Osteoblast (primary cell): ENCODE results near the gene ATP7A. TPM values are rescaled to one million over a fixed set of nuclear protein-coding genes. Genes with fewer than 3 reads are reported as not detected.
"Not testable (repeated sequence)": the region's sequence is repeated elsewhere in the genome, so short reads cannot be mapped to it uniquely, and the experiment has no call there.

ENCODE experiments used
- DNase-seq: peaks from one replicate; pipeline ENCODE4 v3.0.0; 2011; ENCODE audit warnings: low spot score, mixed read lengths; ENCODE audit not compliant: insufficient read length; ENCODE audit errors: missing footprints
- H2AFZ ChIP-seq: 2 replicates; pipeline ENCODE4 v1.6.0; 2011; ENCODE audit warnings: mild to moderate bottlenecking, low read length
- H3K27ac ChIP-seq: 2 replicates; pipeline ENCODE4 v1.5.1; 2011; ENCODE audit warnings: mild to moderate bottlenecking, low read depth, low read length, moderate library complexity
- H3K27me3 ChIP-seq: 2 replicates; pipeline ENCODE4 v1.6.0; 2012; ENCODE audit warnings: mild to moderate bottlenecking, control low read depth, inconsistent platforms, low read length, moderate library complexity; ENCODE audit not compliant: insufficient read depth
- H3K36me3 ChIP-seq: 2 replicates; pipeline ENCODE4 v1.5.1; 2011; ENCODE audit warnings: mild to moderate bottlenecking, low read length, control low read depth, moderate library complexity; ENCODE audit not compliant: insufficient read depth
- H3K4me1 ChIP-seq: 2 replicates; pipeline ENCODE4 v1.5.1; 2011; ENCODE audit warnings: mild to moderate bottlenecking, low read length, control low read depth, moderate library complexity; ENCODE audit not compliant: insufficient read depth
- H3K4me2 ChIP-seq: 2 replicates; pipeline ENCODE4 v1.6.0; 2011; ENCODE audit warnings: mild to moderate bottlenecking, low read length; ENCODE audit not compliant: insufficient read depth
- H3K4me3 ChIP-seq: fragments of 200-600 bp; sonication (generic); 3 replicates; pipeline ENCODE4 v1.5.1; 2012; ENCODE audit warnings: mild to moderate bottlenecking, low read length, inconsistent platforms; ENCODE audit not compliant: insufficient read depth
- H3K79me2 ChIP-seq: 2 replicates; pipeline ENCODE4 v1.6.0; 2012; ENCODE audit warnings: mild to moderate bottlenecking, low read length, control low read depth, inconsistent platforms; ENCODE audit not compliant: insufficient read depth
- H3K9me3 ChIP-seq: 2 replicates; pipeline ENCODE4 v1.5.1; 2011; ENCODE audit warnings: low read depth, low read length, control low read depth
- H4K20me1 ChIP-seq: 2 replicates; pipeline ENCODE4 v1.6.0; 2012; ENCODE audit warnings: mild to moderate bottlenecking, low read length, control low read depth; ENCODE audit not compliant: insufficient read depth
- CTCF ChIP-seq: IDR thresholded peaks from 2 replicates; pipeline ENCODE4 v1.5.1; 2011; ENCODE audit warnings: mild to moderate bottlenecking, low read depth, low read length, moderate library complexity; ENCODE audit errors: extremely low read depth
- total RNA-seq: library from RNA; depleted of rRNA; stranded (reverse); fragments of >200 nt; gene quantifications from 2 replicates; pipeline ENCODE4 v1.2.3, GENCODE V29; 2012

ATP7A gene
- total RNA-seq, 1 donor, result 16.6 TPM

- peak; percentile 42 for DNase-seq
- peaks cover 3% of the 10 kb centered on the region for H4K20me1 ChIP-seq
- H3K27me3 ChIP-seq, result no peaks in the 10 kb centered on the region
Observed at GRCh38 chrX:77900688-77901087, 9.8 kb upstream of the ATP7A start.

DNA sequence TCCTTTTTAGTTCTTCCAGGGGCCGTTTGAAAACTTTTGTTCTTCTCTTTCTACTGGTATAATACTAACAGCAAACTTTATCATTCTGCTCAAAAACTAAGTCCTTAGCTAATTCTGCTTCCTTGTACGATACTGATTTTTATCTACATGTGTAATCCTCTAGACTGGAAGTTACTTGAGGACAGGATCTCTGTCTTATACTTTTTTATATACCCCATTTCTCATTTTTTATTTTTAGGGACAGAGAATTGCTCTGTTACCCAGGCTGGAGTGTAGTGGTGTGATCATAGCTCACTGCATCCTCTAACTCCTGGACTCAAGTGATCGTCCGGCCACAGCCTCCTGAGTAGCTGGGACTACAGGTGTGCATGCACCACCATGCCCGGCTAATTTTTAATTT is 9.0 kb upstream of the ATP7A start:
- Histone ChIP-seq H3K27ac (no peak overlapping the region), H3K4me2 (no peak overlapping the region)
- DNase-seq, result no peak

More at GRCh38 chrX:77900688-77901087, 9.8 kb upstream of the ATP7A start:
- Histone ChIP-seq H3K4me3 (peak overlapping the region; percentile 69), H3K79me2 (peaks cover 31% of the 10 kb centered on the region), H3K36me3 (peaks cover 4% of the 10 kb centered on the region), H3K9me3 (no peaks in the 10 kb centered on the region), H3K4me2 (peak overlapping the region; percentile 83), H2AFZ (no peak overlapping the region), H3K4me1 (peaks cover 4% of the 10 kb centered on the region), H3K27ac (no peak overlapping the region)
- TF ChIP-seq CTCF, result no peak

GRCh38 chrX:77917294-77917933 is 6.9 kb downstream of the ATP7A start:
- no peak for TF ChIP-seq CTCF
- Histone ChIP-seq H3K36me3 (no peaks in the 10 kb centered on the region), H4K20me1 (no peaks in the 10 kb centered on the region), H3K9me3 (no peaks in the 10 kb centered on the region), H2AFZ (no peak overlapping the region), H3K79me2 (peaks cover 10% of the 10 kb centered on the region), H3K27ac (no peak overlapping the region), H3K4me2 (peak overlapping the region; percentile 41), H3K4me1 (peaks cover 3% of the 10 kb centered on the region), H3K27me3 (no peaks in the 10 kb centered on the region), H3K4me3 (peak overlapping the region; percentile 20)
- peak; percentile 58 for DNase-seq

More for the DNA sequence above, 9.0 kb upstream of the ATP7A start:
- no peaks in the 10 kb centered on the region for H3K9me3 ChIP-seq
- H3K4me3 ChIP-seq, result no peak overlapping the region
- peaks cover 4% of the 10 kb centered on the region for H3K4me1 ChIP-seq
- H3K36me3 ChIP-seq, result peaks cover 4% of the 10 kb centered on the region
- TF ChIP-seq CTCF, result no peak
- H3K27me3 ChIP-seq, result no peaks in the 10 kb centered on the region
- H4K20me1 ChIP-seq, result peaks cover 3% of the 10 kb centered on the region
- H2AFZ ChIP-seq, result no peak overlapping the region
- peaks cover 31% of the 10 kb centered on the region for H3K79me2 ChIP-seq

GRCh38 chrX:77918568-77918967 is 8.1 kb downstream of the ATP7A start:
- Histone ChIP-seq H3K9me3 (no peaks in the 10 kb centered on the region), H3K4me3 (no peak overlapping the region), H3K79me2 (peaks cover 3% of the 10 kb centered on the region), H2AFZ (no peak overlapping the region), H3K4me1 (peaks cover 3% of the 10 kb centered on the region), H3K27ac (no peak overlapping the region), H4K20me1 (no peaks in the 10 kb centered on the region), H3K27me3 (no peaks in the 10 kb centered on the region), H3K36me3 (no peaks in the 10 kb centered on the region), H3K4me2 (no peak overlapping the region)
- TF ChIP-seq CTCF, result no peak
- peak; percentile 19 for DNase-seq

- H3K9me3 ChIP-seq, H3K4me2 ChIP-seq, H3K4me3 ChIP-seq, H4K20me1 ChIP-seq, H2AFZ ChIP-seq, H3K27me3 ChIP-seq, H3K27ac ChIP-seq, H3K79me2 ChIP-seq, H3K36me3 ChIP-seq, H3K4me1 ChIP-seq, DNase-seq: not testable (repeated sequence)
Observed at GRCh38 chrX:77919370-77919769, 8.9 kb downstream of the ATP7A start.
